CD14-positive monocyte (primary cell): Measurements from ENCODE around the gene CELF5. TPM values are rescaled to one million over a fixed set of nuclear protein-coding genes. Genes with fewer than 3 reads are reported as not detected.

Source experiments
- DNase-seq, 3 donors: peaks; one replicate each; pipeline ENCODE4 v3.0.0-alpha.2; 2011 to 2022
- H2AFZ ChIP-seq: 2 replicates; pipeline ENCODE4 v1.6.0; 2012; ENCODE audit warnings: mild to moderate bottlenecking, low read depth, low read length, inconsistent platforms; ENCODE audit not compliant: insufficient read depth, poor library complexity, severe bottlenecking
- H3K27ac ChIP-seq, 2 donors: 1 replicate in 1 of 2; 2 replicates in 1 of 2; pipeline ENCODE4 v1.5.1; 2012 to 2013; ENCODE audit warnings: low read length in 2 of 2, control low read depth in 1 of 2, inconsistent platforms in 1 of 2, low read depth in 1 of 2, mild to moderate bottlenecking in 1 of 2
- H3K27me3 ChIP-seq, 2 donors: one replicate each; pipeline versions ENCODE4 v1.6.0 to v1.6.1; 2011 to 2013; ENCODE audit warnings: low read length in 2 of 2; ENCODE audit not compliant: control insufficient read depth in 2 of 2, insufficient read depth in 2 of 2
- H3K36me3 ChIP-seq, 2 donors: replicated peaks in 1 of 2; 1 replicate in 1 of 2; 2 replicates in 1 of 2; pipeline versions ENCODE4 v1.5.1 to v1.6.1; 2012 to 2013; ENCODE audit warnings: low read length in 2 of 2, control low read depth in 1 of 2, inconsistent platforms in 1 of 2, mild to moderate bottlenecking in 1 of 2; ENCODE audit not compliant: insufficient read depth in 2 of 2, control insufficient read depth in 1 of 2
- H3K4me1 ChIP-seq, 2 donors: 1 replicate in 1 of 2; 2 replicates in 1 of 2; pipeline versions ENCODE4 v1.5.1 to v1.6.1; 2012 to 2013; ENCODE audit warnings: low read length in 2 of 2, control low read depth in 1 of 2, inconsistent platforms in 1 of 2, mild to moderate bottlenecking in 1 of 2, moderate library complexity in 1 of 2; ENCODE audit not compliant: insufficient read depth in 2 of 2, control insufficient read depth in 1 of 2
- H3K4me2 ChIP-seq: replicated peaks from 2 replicates; pipeline ENCODE3; 2012; ENCODE audit warnings: low read length, moderate library complexity, mild to moderate bottlenecking; ENCODE audit not compliant: poor library complexity, severe bottlenecking; ENCODE audit errors: extremely low read depth
- H3K4me3 ChIP-seq, 3 experiments: fragments of 200-600 bp in 1 of 3; sonication (generic) in 1 of 3; replicated peaks in 1 of 3; 1 replicate in 2 of 3; 2 replicates in 1 of 3; pipeline ENCODE4 v1.5.1; 2011 to 2013; ENCODE audit warnings: low read length in 3 of 3, mild to moderate bottlenecking in 3 of 3, control low read depth in 2 of 3, low read depth in 2 of 3, inconsistent platforms in 1 of 3, moderate library complexity in 1 of 3
- H3K79me2 ChIP-seq: 2 replicates; pipeline ENCODE4 v1.6.0; 2012; ENCODE audit warnings: mild to moderate bottlenecking, control low read depth, inconsistent platforms, low read length, moderate library complexity; ENCODE audit not compliant: insufficient read depth
- H3K9ac ChIP-seq: 2 replicates; pipeline ENCODE4 v1.6.0; 2017; ENCODE audit warnings: low read length, mild to moderate bottlenecking; ENCODE audit not compliant: insufficient read depth, poor library complexity, severe bottlenecking
- H3K9me3 ChIP-seq, 2 donors: replicated peaks in 1 of 2; 1 replicate in 1 of 2; 2 replicates in 1 of 2; pipeline versions ENCODE4 v1.5.1 to v1.6.1; 2012 to 2013; ENCODE audit warnings: low read length in 2 of 2, control low read depth in 1 of 2; ENCODE audit not compliant: control insufficient read depth in 1 of 2, insufficient read depth in 1 of 2
- H4K20me1 ChIP-seq: 2 replicates; pipeline ENCODE4 v1.6.0; 2012; ENCODE audit warnings: mild to moderate bottlenecking, low read length, control low read depth, moderate library complexity; ENCODE audit not compliant: insufficient read depth
- H3K27ac Mint-ChIP-seq, 7 donors: one replicate each; pipeline ENCODE4 v1.8.0; 2020; ENCODE audit warnings: mild to moderate bottlenecking in 7 of 7, mixed read lengths in 7 of 7, moderate library complexity in 6 of 7, inconsistent platforms in 2 of 7
- H3K27me3 Mint-ChIP-seq, 3 donors: one replicate each; pipeline ENCODE4 v1.8.0; 2021 to 2022; ENCODE audit warnings: low read depth in 3 of 3, mild to moderate bottlenecking in 3 of 3, mixed read lengths in 3 of 3, moderate library complexity in 3 of 3, inconsistent platforms in 1 of 3
- H3K36me3 Mint-ChIP-seq, 2 donors: one replicate each; pipeline ENCODE4 v1.8.0; 2020; ENCODE audit warnings: mixed read lengths in 2 of 2, inconsistent platforms in 1 of 2, mild to moderate bottlenecking in 1 of 2
- H3K4me1 Mint-ChIP-seq: one replicate; pipeline ENCODE4 v1.8.0; 2020; ENCODE audit warnings: mild to moderate bottlenecking, mixed read lengths
- H3K4me3 Mint-ChIP-seq, 2 donors: one replicate each; pipeline ENCODE4 v1.8.0; 2020; ENCODE audit warnings: mild to moderate bottlenecking in 2 of 2, mixed read lengths in 2 of 2, moderate library complexity in 1 of 2
- H3K9me3 Mint-ChIP-seq, 7 donors: one replicate each; pipeline ENCODE4 v1.8.0; 2020 to 2022; ENCODE audit warnings: mixed read lengths in 7 of 7, mild to moderate bottlenecking in 6 of 7, moderate library complexity in 6 of 7, inconsistent platforms in 2 of 7
- CTCF ChIP-seq: fragments of 200-600 bp; IDR thresholded peaks from one replicate; pipeline ENCODE4 v1.8.0; 2022; ENCODE audit warnings: antibody characterized with exemption, mild to moderate bottlenecking
- WGBS: methylation state at CpG from one replicate; pipeline ENCODE4 v1.1.5; 2013; ENCODE audit warnings: missing lambda C conversion rate; ENCODE audit not compliant: insufficient coverage; 5-methylcytosine and 5-hydroxymethylcytosine counted together
- intact Hi-C, 2 donors: fragments of 100-400 bp; cut with micrococcal nuclease; formaldehyde crosslinking; loops; one replicate each; pipeline versions ENCODE4 v1.15.0 to v1.15.1; 2023
- polyA plus RNA-seq, 3 donors: library from polyadenylated mRNA; depleted of rRNA in 1 of 3; unstranded in 2 of 3; stranded (reverse) in 1 of 3; fragments of 300-500 nt in 2 of 3; fragments of >200 nt in 1 of 3; fragmentation: Illumina TruSeq in 2 of 3; gene quantifications; 1 replicate in 2 of 3; 2 replicates in 1 of 3; pipeline ENCODE4 v1.2.3, GENCODE V29; 2012 to 2021

The CELF5 gene
- polyA plus RNA-seq, 3 donors = not detected

- H3K27me3 Mint-ChIP-seq = peaks cover 9 to 15% (median 10%) of the 10 kb centered on the region in 3 donors
- no peaks in the 10 kb centered on the region for H3K79me2 ChIP-seq
- H3K4me2 ChIP-seq = no peak overlapping the region
- H3K36me3 ChIP-seq = no peaks in the 10 kb centered on the region
- H3K36me3 Mint-ChIP-seq = no peaks in the 10 kb centered on the region
- no peak overlapping the region for H3K27ac ChIP-seq
- no peak overlapping the region for H3K9ac ChIP-seq
- no peaks in the 10 kb centered on the region for H4K20me1 ChIP-seq
- no peaks in the 10 kb centered on the region for H3K4me1 ChIP-seq
- H3K27ac Mint-ChIP-seq = peak overlapping the region in 1 of 7 donors; percentile 2
- H3K9me3 Mint-ChIP-seq = peaks cover 0 to 2% (median 0%) of the 10 kb centered on the region in 7 donors
- no peaks in the 10 kb centered on the region for H3K4me1 Mint-ChIP-seq
- DNase-seq = no peak
- intact Hi-C loops = no loop called here
- peak overlapping the region in 1 of 2 donors; percentile 39 for H3K4me3 Mint-ChIP-seq
- H2AFZ ChIP-seq = no peak overlapping the region
- no peak for TF ChIP-seq CTCF
- no peaks in the 10 kb centered on the region for H3K9me3 ChIP-seq
- WGBS = 84% methylated on average over 6 of the region's 6 CpGs
- no peaks in the 10 kb centered on the region for H3K27me3 ChIP-seq
- no peak overlapping the region for H3K4me3 ChIP-seq
Measured at GRCh38 chr19:3322199-3322978, 97.9 kb downstream of the CELF5 start.

GRCh38 chr19:3323026-3323425 is 98.6 kb downstream of the CELF5 start:
- peaks cover 10 to 15% (median 11%) of the 10 kb centered on the region in 3 donors for H3K27me3 Mint-ChIP-seq
- Histone ChIP-seq H2AFZ (no peak overlapping the region), H3K36me3 (no peaks in the 10 kb centered on the region), H3K4me3 (no peak overlapping the region), H3K4me2 (no peak overlapping the region), H3K27me3 (no peaks in the 10 kb centered on the region), H4K20me1 (no peaks in the 10 kb centered on the region), H3K9me3 (no peaks in the 10 kb centered on the region), H3K9ac (no peak overlapping the region), H3K27ac (no peak overlapping the region), H3K79me2 (no peaks in the 10 kb centered on the region), H3K4me1 (no peaks in the 10 kb centered on the region)
- no peak for DNase-seq
- TF ChIP-seq CTCF = no peak
- H3K4me3 Mint-ChIP-seq = no peak overlapping the region
- no peaks in the 10 kb centered on the region for H3K4me1 Mint-ChIP-seq
- no CpG with 5 or more reads among the region's 2 CpGs for WGBS
- H3K36me3 Mint-ChIP-seq = no peaks in the 10 kb centered on the region
- no peak overlapping the region for H3K27ac Mint-ChIP-seq
- intact Hi-C loops = no loop called here
- H3K9me3 Mint-ChIP-seq = peaks cover 0 to 2% (median 0%) of the 10 kb centered on the region in 7 donors
